ENCODE measurements around the gene TFE3.

GRCh38 chrX:49072712-49073095, 29.5 kb upstream of the TFE3 start:
- TF ChIP-seq, protein P1, sequence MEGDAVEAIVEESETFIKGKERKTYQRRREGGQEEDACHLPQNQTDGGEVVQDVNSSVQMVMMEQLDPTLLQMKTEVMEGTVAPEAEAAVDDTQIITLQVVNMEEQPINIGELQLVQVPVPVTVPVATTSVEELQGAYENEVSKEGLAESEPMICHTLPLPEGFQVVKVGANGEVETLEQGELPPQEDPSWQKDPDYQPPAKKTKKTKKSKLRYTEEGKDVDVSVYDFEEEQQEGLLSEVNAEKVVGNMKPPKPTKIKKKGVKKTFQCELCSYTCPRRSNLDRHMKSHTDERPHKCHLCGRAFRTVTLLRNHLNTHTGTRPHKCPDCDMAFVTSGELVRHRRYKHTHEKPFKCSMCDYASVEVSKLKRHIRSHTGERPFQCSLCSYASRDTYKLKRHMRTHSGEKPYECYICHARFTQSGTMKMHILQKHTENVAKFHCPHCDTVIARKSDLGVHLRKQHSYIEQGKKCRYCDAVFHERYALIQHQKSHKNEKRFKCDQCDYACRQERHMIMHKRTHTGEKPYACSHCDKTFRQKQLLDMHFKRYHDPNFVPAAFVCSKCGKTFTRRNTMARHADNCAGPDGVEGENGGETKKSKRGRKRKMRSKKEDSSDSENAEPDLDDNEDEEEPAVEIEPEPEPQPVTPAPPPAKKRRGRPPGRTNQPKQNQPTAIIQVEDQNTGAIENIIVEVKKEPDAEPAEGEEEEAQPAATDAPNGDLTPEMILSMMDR (IDR thresholded peaks at IDR 0.05 in 4 of 5, conservative IDR thresholded peaks at IDR 0.05 in 1 of 5): no peak
- TF ChIP-seq POLR2A (IDR thresholded peaks at IDR 0.05): no peak

Measured in gastrocnemius medialis (tissue), 4 donors.